Stimulated activated CD4-positive, alpha-beta T cell treated with anti-CD3 and anti-CD28 coated beads, Interleukin-12 subunit alpha, Interleukin-12 subunit beta, amount 100 ng/mL, for 24 hours (primary cell): ENCODE measurements around the gene CPA4.

Source experiments
- DNase-seq, 2 experiments: peaks; one replicate each; pipeline ENCODE4 v3.0.0-alpha.2; 2020; ENCODE audit warnings: low read depth in 2 of 2

CPA4 gene

GRCh38 chr7:130274983-130275591 lies 17.9 kb upstream of the CPA4 start:
- no peak for DNase-seq

DNA sequence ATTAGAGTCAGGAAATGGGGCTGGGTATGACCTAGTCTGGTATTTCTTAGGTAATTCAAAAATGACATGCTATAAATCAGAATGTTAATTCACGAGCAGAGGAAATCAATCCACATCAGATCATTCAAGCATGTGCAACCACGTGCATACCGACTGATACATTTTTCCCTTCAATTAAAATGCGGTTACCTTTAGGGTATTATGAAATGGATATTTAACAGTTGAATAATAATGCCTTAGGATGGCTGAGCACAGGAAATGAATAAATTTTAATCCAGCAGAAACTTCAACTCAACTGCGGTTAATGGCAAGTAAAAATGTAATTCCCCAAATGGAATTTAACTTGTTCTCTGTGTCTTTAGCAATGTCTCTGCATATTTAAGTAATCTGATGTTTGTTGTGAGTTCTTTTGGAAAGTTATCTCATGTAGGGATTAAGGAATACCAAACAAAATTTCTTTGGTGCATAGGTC lies 17.1 kb upstream of the CPA4 start:
- no peak for DNase-seq

DNA sequence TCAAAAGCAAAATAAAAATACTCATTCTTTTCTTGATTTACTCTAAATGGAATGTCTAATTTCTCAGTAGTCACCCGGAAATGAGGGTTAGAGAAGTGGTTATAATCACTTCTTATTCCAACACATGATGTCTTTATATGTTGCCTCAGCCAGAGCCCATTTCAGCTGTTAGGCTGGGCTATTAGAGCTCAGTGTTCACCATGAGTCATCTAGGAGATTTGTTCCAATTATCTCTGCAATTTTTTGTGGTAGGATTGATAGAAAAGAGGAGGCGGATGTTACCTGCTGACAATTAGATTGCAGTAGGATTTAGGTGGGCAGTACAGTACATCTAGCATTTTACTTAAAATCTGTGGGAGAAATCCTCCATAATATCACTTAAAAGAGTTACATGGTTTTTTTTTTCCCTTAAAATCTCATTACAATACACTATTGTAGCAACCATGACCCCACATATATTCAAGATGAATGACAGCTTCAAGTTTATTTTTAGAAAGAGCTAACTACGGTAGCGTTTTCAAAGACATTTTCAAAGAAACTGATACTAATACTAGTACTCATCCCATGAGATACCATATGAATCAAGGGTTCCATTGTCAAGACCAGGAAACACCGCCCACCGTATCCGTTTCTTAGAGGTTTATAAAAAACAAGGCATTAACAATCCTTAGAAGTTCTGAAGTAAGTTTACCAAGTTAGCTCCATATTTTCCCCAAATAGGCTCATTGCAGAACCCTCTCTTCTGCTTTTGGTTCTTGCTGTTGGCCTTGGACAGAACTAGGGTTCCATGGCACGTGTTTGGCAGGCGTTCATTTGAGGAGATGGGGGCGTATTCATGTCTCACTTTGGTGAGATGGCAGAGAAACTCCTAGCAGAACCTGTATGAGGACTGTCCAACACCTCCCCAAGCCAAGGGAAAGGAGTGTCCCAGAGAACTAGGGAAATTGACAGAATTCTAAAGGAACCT lies 15.9 kb upstream of the CPA4 start:
- DNase-seq, result peak; percentile 14 to 41

- DNase-seq, result no peak
Measured at GRCh38 chr7:130277763-130278643, 15.0 kb upstream of the CPA4 start.

GRCh38 chr7:130278860-130279259 lies 14.1 kb upstream of the CPA4 start:
- no peak for DNase-seq

DNA sequence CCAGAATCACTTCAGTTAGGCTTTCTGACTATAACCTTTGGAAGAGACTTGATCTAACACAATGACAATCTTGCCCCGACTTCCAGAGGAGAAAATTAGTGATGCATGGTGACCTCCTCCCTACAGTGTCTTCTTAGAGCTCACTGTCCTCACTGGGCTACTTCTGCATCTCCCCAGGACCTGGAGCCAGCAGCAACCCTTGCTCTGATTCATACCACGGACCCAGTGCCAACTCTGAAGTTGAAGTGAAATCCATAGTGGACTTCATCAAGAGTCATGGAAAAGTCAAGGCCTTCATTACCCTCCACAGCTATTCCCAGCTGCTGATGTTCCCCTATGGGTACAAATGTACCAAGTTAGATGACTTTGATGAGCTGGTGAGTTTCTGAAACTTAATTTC lies 13.7 kb upstream of the CPA4 start:
- no peak for DNase-seq

DNA sequence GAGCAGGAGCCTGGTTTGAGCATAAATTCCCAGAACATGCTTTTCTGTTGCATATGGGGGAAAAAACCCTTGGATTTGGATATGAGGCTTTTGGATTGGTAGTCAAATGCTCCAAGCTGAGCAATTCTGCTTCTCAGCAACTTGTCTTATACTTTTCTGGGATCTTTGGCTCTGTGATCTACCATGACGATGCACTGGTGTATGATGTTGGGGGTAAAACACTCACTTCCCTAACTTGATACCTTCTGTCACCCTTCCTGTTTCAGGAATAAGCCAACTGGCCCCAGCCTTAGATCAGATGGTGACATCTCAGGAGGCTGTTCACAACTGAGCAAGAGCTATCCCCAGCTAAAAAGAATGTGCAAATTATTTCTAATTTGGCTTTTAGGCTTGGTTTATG lies 13.1 kb upstream of the CPA4 start:
- no peak for DNase-seq

- DNase-seq, result no peak
Measured at GRCh38 chr7:130281260-130281659, 11.7 kb upstream of the CPA4 start.

- DNase-seq, result no peak
Measured at GRCh38 chr7:130286881-130287280, 6.1 kb upstream of the CPA4 start.

DNA sequence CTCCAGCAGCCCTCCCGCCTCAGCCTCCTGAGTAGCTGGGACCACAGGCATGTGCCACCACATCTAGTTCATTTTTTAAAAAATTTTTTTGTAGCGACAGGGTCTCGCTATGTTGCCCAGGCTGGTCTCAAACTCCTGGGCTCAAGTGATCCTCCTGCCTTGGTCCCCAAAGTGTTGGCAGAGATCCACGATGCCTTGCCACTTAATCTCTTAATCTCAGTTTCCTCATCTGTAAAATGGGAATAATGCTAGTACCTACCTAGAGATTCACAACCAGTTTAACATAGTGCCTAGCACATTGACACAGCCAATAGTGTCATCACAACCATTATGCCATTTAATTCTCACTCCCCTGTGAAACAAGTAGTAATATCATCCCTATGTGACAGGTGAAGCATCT lies 4.8 kb upstream of the CPA4 start:
- no peak for DNase-seq

DNA sequence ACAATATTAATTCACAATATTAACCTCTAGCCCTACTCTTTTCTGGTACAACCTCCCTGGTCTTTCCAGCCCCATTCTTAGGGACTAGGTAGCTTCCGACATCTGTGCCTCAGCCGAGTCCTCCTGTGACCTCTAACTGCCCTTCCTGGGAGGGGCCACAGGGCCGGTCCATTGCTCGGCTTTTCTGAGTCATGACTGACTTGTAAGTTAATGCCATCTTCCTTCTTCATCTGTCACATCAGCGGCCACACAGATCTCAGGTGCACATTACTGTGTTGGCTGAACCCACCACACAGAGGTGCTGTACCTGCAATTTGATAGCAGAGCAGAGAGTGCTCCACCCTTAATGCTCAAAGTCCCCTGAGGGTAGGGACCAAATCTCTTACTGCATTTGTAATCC lies 4.1 kb upstream of the CPA4 start:
- DNase-seq, result no peak

DNA sequence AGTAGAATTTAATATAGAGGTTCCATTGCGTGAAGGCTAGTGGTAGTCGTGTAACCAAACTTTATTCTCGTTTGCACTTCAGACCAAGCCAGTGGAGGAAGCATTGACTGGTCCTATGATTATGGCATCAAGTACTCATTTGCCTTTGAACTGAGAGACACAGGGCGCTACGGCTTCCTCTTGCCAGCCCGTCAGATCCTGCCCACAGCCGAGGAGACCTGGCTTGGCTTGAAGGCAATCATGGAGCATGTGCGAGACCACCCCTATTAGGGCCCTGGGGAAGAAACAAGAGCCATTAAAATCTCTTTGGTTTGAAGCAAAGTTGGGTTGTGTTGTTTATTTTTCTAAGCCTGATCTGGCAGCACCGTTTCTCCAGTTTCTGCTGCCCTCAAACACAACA lies 3.5 kb upstream of the CPA4 start:
- no peak for DNase-seq

DNA sequence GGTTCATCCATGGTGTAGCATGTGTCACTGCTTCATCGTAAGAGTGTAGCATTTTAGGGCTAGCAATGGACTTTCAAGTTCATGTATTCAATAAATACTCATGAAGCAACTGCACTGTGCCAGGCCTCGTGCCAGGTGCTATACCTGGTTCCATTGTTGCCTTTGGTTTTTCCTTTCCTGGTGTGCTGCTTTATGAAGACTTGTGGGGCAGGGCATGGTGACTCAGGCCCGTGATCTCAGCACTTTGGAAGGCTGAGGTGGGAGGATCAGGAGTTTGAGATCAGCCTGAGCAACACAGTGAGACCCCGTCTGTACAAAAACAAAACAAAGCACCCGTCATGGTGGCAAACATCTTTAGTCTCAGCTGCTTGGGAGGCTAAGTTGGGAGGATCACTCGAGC lies 2.2 kb upstream of the CPA4 start:
- DNase-seq, result no peak

- DNase-seq, result no peak
Measured at GRCh38 chr7:130293521-130293920, 560 bp downstream of the CPA4 start.

- DNase-seq, result no peak
Measured at GRCh38 chr7:130294314-130294713, 1.4 kb downstream of the CPA4 start.

GRCh38 chr7:130296221-130296951 lies 3.4 kb downstream of the CPA4 start:
- DNase-seq, result no peak

DNA sequence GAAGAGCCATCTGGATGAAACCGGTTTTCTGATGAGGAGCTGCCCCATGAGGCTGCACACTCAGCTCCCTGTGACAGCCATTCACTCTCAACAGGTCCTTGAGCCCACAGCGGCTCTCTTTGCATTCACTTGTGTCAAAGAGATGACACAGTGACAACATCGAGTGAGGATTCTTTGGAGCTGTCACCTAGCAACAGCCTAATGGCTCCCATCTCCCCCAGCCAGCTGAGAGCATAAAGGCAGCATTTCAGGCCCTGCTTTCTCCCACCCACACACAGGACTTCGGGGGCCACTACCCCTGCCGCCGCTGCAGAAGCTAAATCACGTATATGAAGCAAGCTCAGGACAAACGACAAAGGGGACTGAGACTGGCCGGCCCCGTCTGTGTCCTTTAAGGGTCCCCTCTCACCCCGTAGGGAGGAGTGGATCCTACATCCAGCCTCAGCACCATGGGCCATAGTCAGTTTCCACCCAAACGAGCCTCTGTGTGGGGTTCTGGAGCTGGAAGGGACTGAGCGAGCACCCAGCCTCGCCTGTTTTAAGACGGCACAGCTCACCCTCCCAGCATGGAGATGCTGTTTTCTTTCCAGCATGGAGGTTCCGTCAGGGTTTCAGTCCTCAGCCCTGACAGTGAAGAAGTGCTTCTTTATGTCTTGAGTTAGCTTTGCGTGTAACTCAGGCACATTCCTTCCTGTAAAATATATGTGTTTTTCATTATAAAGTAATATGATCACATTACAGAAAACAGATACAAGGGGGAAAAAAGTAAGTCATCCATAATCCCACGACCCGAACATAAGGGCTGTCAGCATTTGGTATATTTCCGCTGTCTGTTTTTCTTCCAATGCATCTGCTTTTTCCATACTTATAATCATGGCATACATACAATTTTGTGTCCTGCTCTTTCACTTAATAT lies 4.9 kb downstream of the CPA4 start:
- no peak for DNase-seq

- no peak for DNase-seq
Measured at GRCh38 chr7:130298544-130299326, 5.8 kb downstream of the CPA4 start.

DNA sequence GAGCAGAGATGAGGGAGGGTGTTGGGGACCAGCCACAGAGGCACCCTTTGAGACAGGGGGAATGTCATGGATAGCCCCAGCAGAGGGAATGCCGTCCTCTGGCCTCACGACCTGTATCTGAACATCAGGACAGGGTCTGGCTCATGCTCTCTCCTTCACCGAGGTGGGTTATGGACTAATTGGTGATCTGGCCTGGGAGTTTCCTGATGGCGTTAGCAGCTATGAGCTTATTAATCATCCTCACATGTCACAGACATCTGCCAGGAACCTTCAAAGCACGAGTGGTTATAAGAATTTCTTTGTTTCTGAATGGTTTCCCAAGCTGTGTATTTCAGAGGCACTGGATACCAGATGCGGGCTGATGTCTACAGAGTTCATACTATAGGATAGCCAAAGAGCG lies 6.9 kb downstream of the CPA4 start:
- no peak for DNase-seq
